Stimulated activated CD4-positive, alpha-beta T cell treated with anti-CD3 and anti-CD28 coated beads, Interleukin-12 subunit alpha, Interleukin-12 subunit beta, amount 100 ng/mL, for 48 hours (primary cell): ENCODE results near the gene CDH4.

ENCODE experiments used
- DNase-seq, 3 donors: peaks; one replicate each; pipeline ENCODE4 v3.0.0-alpha.2; 2020; ENCODE audit warnings: low read depth in 2 of 3, low spot score in 1 of 3

Gene CDH4

GRCh38 chr20:61640131-61640870, 388.2 kb downstream of the CDH4 start:
- DNase-seq = no peak

DNA sequence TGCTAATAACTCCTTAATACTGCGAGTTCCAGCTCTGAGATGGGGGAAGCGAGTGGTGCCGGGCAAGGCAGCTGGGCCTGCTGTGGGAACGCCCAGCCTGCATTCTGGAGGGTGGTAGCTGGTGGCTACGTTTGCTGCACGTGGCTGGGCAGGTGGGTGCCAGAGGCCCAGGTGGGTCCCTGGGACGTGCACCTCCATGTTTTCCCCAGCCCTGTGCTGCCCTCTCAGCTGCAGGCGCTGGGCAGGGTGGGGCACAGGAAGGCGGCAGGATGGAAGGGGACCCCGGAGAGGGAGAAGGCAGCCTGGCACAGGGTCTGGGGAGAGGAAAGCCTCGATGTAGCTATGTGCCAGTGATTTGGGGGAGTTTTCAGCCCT, 388.8 kb downstream of the CDH4 start:
- DNase-seq = no peak

GRCh38 chr20:61643656-61644377, 391.8 kb downstream of the CDH4 start:
- DNase-seq = no peak

DNA sequence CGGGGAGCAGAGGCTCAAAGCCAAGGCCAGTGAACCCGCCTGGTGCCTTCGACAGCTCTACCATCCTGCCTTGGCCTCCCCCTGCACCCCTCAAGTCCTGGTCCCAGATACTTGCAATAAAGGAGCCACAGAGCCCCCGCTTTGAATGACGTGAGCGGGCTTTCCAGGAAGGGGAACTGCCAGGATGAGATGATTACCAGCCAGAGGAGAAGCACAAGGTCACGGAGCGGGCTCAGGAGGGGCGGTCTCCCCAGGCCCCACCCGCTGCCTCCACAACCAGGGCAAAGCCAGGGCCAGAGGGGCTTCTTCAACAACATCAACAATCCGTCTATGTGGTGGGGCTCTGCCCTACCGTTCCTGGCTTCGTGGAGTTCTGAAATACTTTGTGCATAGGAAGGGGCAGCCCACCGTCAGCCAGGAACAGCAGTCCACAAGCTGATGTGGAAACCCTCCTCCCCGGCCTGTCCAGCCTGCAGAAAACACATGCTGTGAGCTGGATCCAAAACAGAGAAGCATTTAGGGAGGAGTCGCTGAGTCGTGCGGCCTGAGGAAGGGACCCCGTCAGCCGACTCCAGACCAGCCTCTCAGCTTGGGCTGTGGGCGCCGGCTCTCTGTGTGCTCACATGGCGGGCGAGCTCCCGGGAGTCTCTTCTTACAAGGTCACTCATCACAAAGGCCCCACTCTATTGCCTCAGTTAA, 392.5 kb downstream of the CDH4 start:
- DNase-seq = no peak

- DNase-seq = no peak
These were observed 393.7 kb downstream of the CDH4 start for GRCh38 chr20:61645732-61646131.

GRCh38 chr20:61646453-61646852, 394.4 kb downstream of the CDH4 start:
- no peak for DNase-seq

- DNase-seq = no peak
These were observed 394.9 kb downstream of the CDH4 start for GRCh38 chr20:61646986-61647385.

- no peak for DNase-seq
These were observed 395.6 kb downstream of the CDH4 start for GRCh38 chr20:61647702-61648101.

GRCh38 chr20:61649105-61649859, 397.2 kb downstream of the CDH4 start:
- DNase-seq = no peak

- DNase-seq = no peak
These were observed 397.8 kb downstream of the CDH4 start for GRCh38 chr20:61649860-61650162.

DNA sequence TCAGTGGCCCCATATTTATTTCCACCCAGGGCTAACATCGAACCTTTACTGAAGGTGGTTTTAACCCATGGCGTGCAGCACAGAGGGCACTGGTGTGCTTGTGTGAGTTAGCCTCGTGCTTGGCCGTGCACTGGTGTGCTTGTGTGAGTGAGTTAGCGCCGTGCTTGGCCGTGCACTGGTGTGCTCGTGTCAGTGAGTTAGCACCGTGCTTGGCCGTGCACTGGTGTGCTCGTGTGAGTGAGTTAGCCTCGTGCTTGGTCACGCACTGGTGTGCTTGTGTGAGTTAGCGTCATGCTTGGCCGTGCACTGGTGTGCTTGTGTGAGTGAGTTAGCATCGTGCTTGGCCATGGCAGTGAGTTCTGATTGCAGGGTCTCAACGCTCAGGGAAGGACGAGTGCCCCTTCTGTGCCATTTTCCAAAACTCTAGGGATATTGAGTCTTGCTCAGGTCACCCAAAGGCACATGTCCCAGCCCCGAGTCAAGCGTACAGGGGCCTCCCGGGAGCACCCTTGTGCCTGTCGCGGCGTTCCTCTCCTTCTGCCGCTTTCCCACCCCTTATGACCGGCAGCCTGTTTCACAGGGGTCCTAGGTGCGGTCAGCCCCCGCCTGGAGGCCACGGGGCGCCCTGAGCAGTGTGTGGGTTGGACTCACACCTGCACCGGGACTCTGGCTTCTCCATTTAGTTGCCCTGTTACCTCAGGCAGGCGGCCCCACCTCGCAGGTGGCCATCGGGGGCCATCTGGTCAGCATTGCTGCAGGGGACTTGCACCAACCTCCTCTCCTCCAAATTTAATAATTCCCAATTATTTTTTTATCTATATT, 399.1 kb downstream of the CDH4 start:
- DNase-seq = no peak

- DNase-seq = no peak
These were observed 400.1 kb downstream of the CDH4 start for GRCh38 chr20:61652146-61652545.

- DNase-seq = no peak
These were observed 402.7 kb downstream of the CDH4 start for GRCh38 chr20:61654726-61655125.

GRCh38 chr20:61655591-61655990, 403.5 kb downstream of the CDH4 start:
- no peak for DNase-seq

- DNase-seq = no peak
These were observed 404.1 kb downstream of the CDH4 start for GRCh38 chr20:61656198-61656597.

DNA sequence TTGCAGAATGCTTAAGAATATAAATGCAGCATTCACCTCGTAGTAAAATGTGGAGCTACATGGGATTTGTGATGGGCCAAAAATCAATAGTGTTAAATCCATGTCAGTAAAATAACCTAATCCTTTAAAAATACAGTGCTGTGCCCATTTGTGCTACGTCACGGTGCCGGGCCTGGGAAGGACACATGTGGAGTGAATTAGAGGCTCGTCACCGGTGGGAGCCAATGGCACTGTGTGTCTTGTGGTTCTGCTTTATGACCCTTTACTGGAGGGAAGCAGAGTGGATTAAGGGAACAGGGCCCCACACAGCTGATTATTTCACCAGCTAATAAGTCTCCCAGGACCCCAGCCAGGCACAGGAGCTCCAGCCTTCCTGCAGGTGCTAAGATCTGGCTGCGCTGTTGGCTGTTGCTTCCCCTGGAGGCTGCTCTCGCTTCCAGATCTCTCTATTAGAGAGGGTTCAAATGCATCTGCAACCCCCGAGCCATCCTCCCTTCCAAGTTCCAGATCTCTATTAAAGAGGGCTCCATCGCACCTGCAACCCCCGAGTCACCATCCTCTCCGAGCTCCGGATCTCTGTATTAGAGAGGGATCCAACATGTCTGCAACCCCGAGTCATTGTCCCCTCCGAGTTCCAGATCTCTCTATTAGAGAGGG, 405.8 kb downstream of the CDH4 start:
- DNase-seq = no peak

DNA sequence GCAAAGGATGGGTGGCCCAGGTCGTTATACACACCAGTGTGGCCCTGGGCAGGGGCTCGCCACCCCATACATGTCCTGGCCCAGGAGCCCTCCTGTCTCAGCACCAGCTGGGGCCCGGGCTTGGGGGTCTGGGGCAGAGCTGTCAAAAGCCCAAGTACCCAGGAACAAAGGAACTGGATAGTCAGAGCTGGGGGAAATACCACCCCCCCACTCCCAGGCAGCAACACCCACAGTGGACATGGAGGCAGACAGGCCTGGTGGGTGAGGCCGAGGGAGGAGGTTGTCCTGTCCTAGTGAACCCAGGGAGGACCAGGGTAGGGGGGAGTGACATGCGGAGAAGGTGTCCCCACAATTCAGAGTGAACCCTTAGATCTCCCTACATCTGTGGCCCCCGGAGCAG, 406.5 kb downstream of the CDH4 start:
- DNase-seq = no peak

GRCh38 chr20:61659246-61659993, 407.4 kb downstream of the CDH4 start:
- no peak for DNase-seq

DNA sequence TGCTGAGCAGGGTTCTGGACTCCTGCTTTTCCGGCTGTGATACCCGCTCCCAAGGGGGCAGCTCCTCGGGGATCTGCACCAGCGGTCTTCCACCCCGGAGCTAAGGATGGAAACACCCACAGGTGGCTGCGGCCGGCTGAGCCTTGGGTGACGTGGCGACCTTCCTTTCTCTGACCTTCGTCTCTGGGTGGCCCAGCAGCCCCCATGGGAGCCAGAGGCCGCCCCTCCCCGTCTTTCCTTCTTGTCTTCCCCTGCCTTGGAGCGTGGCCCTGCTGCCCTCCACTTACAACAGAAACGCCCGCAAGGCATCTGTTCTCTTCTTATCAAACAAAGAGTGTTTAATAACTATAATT, 407.9 kb downstream of the CDH4 start:
- DNase-seq = no peak

DNA sequence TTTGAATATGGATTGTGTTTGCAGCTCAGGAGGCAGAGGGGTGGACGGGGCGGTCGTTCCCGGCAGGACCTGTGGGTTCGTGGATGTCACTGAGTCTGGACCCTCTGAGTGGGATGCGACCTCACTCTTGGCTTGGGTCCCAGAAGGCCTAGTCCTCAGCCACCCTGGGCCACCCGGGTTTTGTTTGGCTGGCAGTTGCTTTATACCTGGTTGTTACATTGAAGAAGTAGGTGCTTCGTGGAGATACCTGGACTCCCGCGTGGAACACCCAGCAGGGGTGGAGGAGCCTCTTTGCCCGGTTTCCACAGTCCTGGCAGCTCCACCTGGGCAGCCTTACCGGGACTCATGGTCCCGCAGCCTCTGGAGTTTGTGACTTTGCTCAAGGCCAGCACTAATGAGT, 408.5 kb downstream of the CDH4 start:
- no peak for DNase-seq
